ENCODE data around the gene RNF38.

GRCh38 chr9:36316049-36316448 is 84.0 kb downstream of the RNF38 start:
- TF ChIP-seq TOX (CRISPR knock-in tag; IDR thresholded peaks at IDR 0.05; ENCODE audit: borderline replicate concordance) (no peak), CSRNP3 (CRISPR knock-in tag; IDR thresholded peaks at IDR 0.05) (no peak), ESRRG (CRISPR knock-in tag; IDR thresholded peaks at IDR 0.05) (no peak), CREB5 (CRISPR knock-in tag; IDR thresholded peaks at IDR 0.05; ENCODE audit: low read depth) (no peak), PATZ1 (CRISPR knock-in tag; IDR thresholded peaks at IDR 0.05; ENCODE audit: borderline replicate concordance) (no peak), ZNF565 (CRISPR knock-in tag; conservative IDR thresholded peaks at IDR 0.05; ENCODE audit: low read depth) (no peak), GLIS3 (CRISPR knock-in tag; IDR thresholded peaks at IDR 0.05) (no peak), ARNTL (CRISPR knock-in tag; IDR thresholded peaks at IDR 0.05; ENCODE audit: borderline replicate concordance, low read depth) (no peak)

Data from SK-N-SH treated with all-trans-retinoic acid at 6 μM for 48 hours (cell line).